Erythroblast (primary cell): ENCODE measurements around the gene HAPLN2.

Experiments
- GATA1 ChIP-seq: IDR thresholded peaks from 2 replicates; pipeline ENCODE4 v1.6.1; 2011; ENCODE audit warnings: low read depth, mild to moderate bottlenecking, control low read depth, low read length, moderate library complexity
- POLR2A ChIP-seq: IDR thresholded peaks from 2 replicates; pipeline ENCODE4 v1.6.1; 2011; ENCODE audit warnings: mild to moderate bottlenecking, low read length

DNA sequence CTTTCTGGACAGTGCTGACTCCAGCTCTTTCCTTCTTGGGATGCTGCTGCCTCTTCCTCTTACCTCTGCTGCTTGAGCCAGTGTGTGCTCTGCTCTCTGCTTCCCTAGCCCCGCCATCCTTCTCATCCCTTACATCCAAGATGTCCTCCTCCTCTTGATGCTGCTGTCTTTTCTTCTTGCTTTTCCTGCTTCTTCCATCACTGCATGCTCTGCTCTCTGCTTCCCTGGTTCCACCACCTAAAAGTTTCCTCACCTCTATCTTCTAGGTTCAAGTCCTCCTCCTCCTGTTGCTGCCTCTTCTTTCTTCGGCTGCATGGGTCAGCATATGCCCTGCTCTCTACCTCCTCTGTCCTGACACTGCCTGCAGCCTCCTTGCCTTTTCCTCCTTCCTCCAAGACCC is 24.2 kb upstream of the HAPLN2 start:
- no peak for TF ChIP-seq POLR2A
- no peak for TF ChIP-seq GATA1
